H9 (cell line): ENCODE measurements around the gene GNAO1. TPM values are rescaled to one million over a fixed set of nuclear protein-coding genes. Genes with fewer than 3 reads are reported as not detected.

Experiments
- DNase-seq: peaks from one replicate; pipeline ENCODE4 v3.0.0-alpha.2; 2017
- H2AFZ ChIP-seq: one replicate; pipeline ENCODE4 v1.6.1; 2013; ENCODE audit warnings: mild to moderate bottlenecking, low read length, control low read depth, moderate library complexity
- H2AK5ac ChIP-seq: 2 replicates; pipeline ENCODE4 v1.6.1; 2013; ENCODE audit warnings: low read length, control low read depth, mixed read lengths; ENCODE audit not compliant: insufficient read length
- H2BK120ac ChIP-seq: one replicate; pipeline ENCODE4 v1.6.1; 2013; ENCODE audit warnings: low read depth, mild to moderate bottlenecking, low read length, control low read depth, inconsistent platforms; ENCODE audit not compliant: poor library complexity, severe bottlenecking
- H2BK12ac ChIP-seq: 2 replicates; pipeline ENCODE4 v1.6.1; 2013; ENCODE audit warnings: low read length, control low read depth, mixed read lengths, low read depth; ENCODE audit not compliant: insufficient read length
- H2BK15ac ChIP-seq: 2 replicates; pipeline ENCODE4 v1.6.1; 2013; ENCODE audit warnings: low read depth, low read length, control low read depth
- H2BK20ac ChIP-seq: one replicate; pipeline ENCODE4 v1.6.1; 2013; ENCODE audit warnings: low read depth, mild to moderate bottlenecking, low read length, control low read depth, inconsistent platforms; ENCODE audit not compliant: poor library complexity, severe bottlenecking
- H2BK5ac ChIP-seq: 2 replicates; pipeline ENCODE4 v1.6.1; 2013; ENCODE audit warnings: low read length, control low read depth, mixed read lengths; ENCODE audit not compliant: insufficient read length
- H3K14ac ChIP-seq: 2 replicates; pipeline ENCODE4 v1.6.1; 2013; ENCODE audit warnings: low read length, control low read depth; ENCODE audit not compliant: insufficient read depth
- H3K18ac ChIP-seq: 2 replicates; pipeline ENCODE4 v1.6.1; 2013; ENCODE audit warnings: low read depth, mild to moderate bottlenecking, mixed read lengths, low read length, control low read depth; ENCODE audit not compliant: insufficient read length
- H3K23ac ChIP-seq: 2 replicates; pipeline ENCODE4 v1.6.1; 2013; ENCODE audit warnings: low read length, control low read depth, mixed read lengths, low read depth; ENCODE audit not compliant: insufficient read length
- H3K23me2 ChIP-seq: 2 replicates; pipeline ENCODE4 v1.6.1; 2013; ENCODE audit warnings: low read depth, mild to moderate bottlenecking, mixed read lengths, low read length, control low read depth; ENCODE audit not compliant: insufficient read length, poor library complexity, severe bottlenecking
- H3K27ac ChIP-seq: 2 replicates; pipeline ENCODE4 v1.5.1; 2013; ENCODE audit warnings: low read length, control low read depth, mixed read lengths, low read depth; ENCODE audit not compliant: insufficient read length
- H3K27me3 ChIP-seq: 2 replicates; pipeline ENCODE4 v1.6.1; 2013; ENCODE audit warnings: low read length, control low read depth, inconsistent platforms; ENCODE audit not compliant: insufficient read depth
- H3K4ac ChIP-seq: 2 replicates; pipeline ENCODE4 v1.6.1; 2013; ENCODE audit warnings: low read depth, mild to moderate bottlenecking, control low read depth, inconsistent platforms, low read length, moderate library complexity
- H3K4me1 ChIP-seq: 2 replicates; pipeline ENCODE4 v1.6.1; 2013; ENCODE audit warnings: low read length, control low read depth, inconsistent platforms; ENCODE audit not compliant: insufficient read depth
- H3K4me2 ChIP-seq: 2 replicates; pipeline ENCODE4 v1.6.1; 2013; ENCODE audit warnings: low read length, control low read depth, mixed read lengths; ENCODE audit not compliant: insufficient read length, insufficient read depth
- H3K56ac ChIP-seq: 2 replicates; pipeline ENCODE4 v1.6.1; 2013; ENCODE audit warnings: low read depth, mild to moderate bottlenecking, mixed read lengths, low read length, control low read depth; ENCODE audit not compliant: insufficient read length
- H3K79me1 ChIP-seq: 2 replicates; pipeline ENCODE4 v1.6.1; 2013; ENCODE audit warnings: low read depth, mild to moderate bottlenecking, moderate library complexity, low read length, control low read depth, inconsistent platforms; ENCODE audit not compliant: insufficient read depth, poor library complexity, severe bottlenecking
- H3K79me2 ChIP-seq: 2 replicates; pipeline ENCODE4 v1.6.1; 2013; ENCODE audit warnings: low read length, control low read depth, inconsistent platforms; ENCODE audit not compliant: insufficient read depth
- H3K9ac ChIP-seq: 2 replicates; pipeline ENCODE4 v1.6.1; 2013; ENCODE audit warnings: low read length, control low read depth, mixed read lengths; ENCODE audit not compliant: insufficient read length; ENCODE audit errors: extremely low read depth
- H3K9me3 ChIP-seq: one replicate; pipeline ENCODE4 v1.6.1; 2013; ENCODE audit warnings: low read depth, low read length, inconsistent platforms; ENCODE audit not compliant: control insufficient read depth
- H3T11ph ChIP-seq: one replicate; pipeline ENCODE4 v1.6.1; 2013; ENCODE audit warnings: mild to moderate bottlenecking, low read length, control low read depth, inconsistent platforms
- H4K20me1 ChIP-seq: one replicate; pipeline ENCODE4 v1.6.1; 2013; ENCODE audit not compliant: control insufficient read depth, insufficient read length, insufficient read depth
- H4K5ac ChIP-seq: 2 replicates; pipeline ENCODE4 v1.6.1; 2013; ENCODE audit warnings: low read depth, mild to moderate bottlenecking, mixed read lengths, low read length, control low read depth; ENCODE audit not compliant: insufficient read length
- H4K8ac ChIP-seq: replicated peaks from 2 replicates; pipeline ENCODE4 v1.6.1; 2013; ENCODE audit warnings: low read length, control low read depth, mixed read lengths, low read depth; ENCODE audit not compliant: insufficient read length
- H4K91ac ChIP-seq: 2 replicates; pipeline ENCODE4 v1.6.1; 2013; ENCODE audit warnings: low read depth, mild to moderate bottlenecking, moderate library complexity, mixed read lengths, low read length, control low read depth; ENCODE audit not compliant: insufficient read length
- H3K27ac Mint-ChIP-seq, 3 experiments: 2 replicates in 2 of 3; 3 replicates in 1 of 3; pipeline ENCODE4 v1.8.0; 2020 to 2021; ENCODE audit warnings: mixed read lengths in 3 of 3, mild to moderate bottlenecking in 1 of 3, moderate library complexity in 1 of 3
- H3K27me3 Mint-ChIP-seq: 2 replicates; pipeline ENCODE4 v1.8.0; 2021; ENCODE audit warnings: low read depth, mild to moderate bottlenecking, moderate library complexity, mixed read lengths
- H3K36me3 Mint-ChIP-seq, 3 experiments: 2 replicates in 2 of 3; 3 replicates in 1 of 3; pipeline ENCODE4 v1.8.0; 2020 to 2021; ENCODE audit warnings: low read depth in 3 of 3, mixed read lengths in 3 of 3; ENCODE audit not compliant: insufficient read depth in 1 of 3
- H3K4me1 Mint-ChIP-seq, 2 experiments: 2 replicates each; pipeline ENCODE4 v1.8.0; 2020; ENCODE audit warnings: mixed read lengths in 2 of 2
- H3K4me3 Mint-ChIP-seq, 2 experiments: 2 replicates in 1 of 2; 3 replicates in 1 of 2; pipeline ENCODE4 v1.8.0; 2020 to 2021; ENCODE audit warnings: mild to moderate bottlenecking in 2 of 2, mixed read lengths in 2 of 2, moderate library complexity in 1 of 2
- H3K9me3 Mint-ChIP-seq, 2 experiments: 2 replicates in 1 of 2; 3 replicates in 1 of 2; pipeline ENCODE4 v1.8.0; 2020; ENCODE audit warnings: mild to moderate bottlenecking in 2 of 2, mixed read lengths in 2 of 2, moderate library complexity in 1 of 2
- CTCF ChIP-seq: fragments of 200-600 bp; sonication (generic); conservative IDR thresholded peaks from 3 replicates; pipeline ENCODE4 v1.8.0; 2021; ENCODE audit warnings: antibody characterized with exemption, mild to moderate bottlenecking
- WGBS: extraction: QIAGEN DNeasy Blood & Tissue Kit; methylation state at CpG from one replicate; pipeline ENCODE4 v1.1.7; 2013; ENCODE audit warnings: missing lambda C conversion rate, low lambda C conversion rate, mixed read lengths; ENCODE audit not compliant: insufficient read length; ENCODE audit errors: extremely low coverage; 5-methylcytosine and 5-hydroxymethylcytosine counted together
- total RNA-seq: library from RNA; stranded (reverse); gene quantifications from 2 replicates; pipeline ENCODE4 v1.2.1, GENCODE V29; 2021

Gene GNAO1
- total RNA-seq, 1 experiment from 2014 or later, result 16.9 TPM

DNA sequence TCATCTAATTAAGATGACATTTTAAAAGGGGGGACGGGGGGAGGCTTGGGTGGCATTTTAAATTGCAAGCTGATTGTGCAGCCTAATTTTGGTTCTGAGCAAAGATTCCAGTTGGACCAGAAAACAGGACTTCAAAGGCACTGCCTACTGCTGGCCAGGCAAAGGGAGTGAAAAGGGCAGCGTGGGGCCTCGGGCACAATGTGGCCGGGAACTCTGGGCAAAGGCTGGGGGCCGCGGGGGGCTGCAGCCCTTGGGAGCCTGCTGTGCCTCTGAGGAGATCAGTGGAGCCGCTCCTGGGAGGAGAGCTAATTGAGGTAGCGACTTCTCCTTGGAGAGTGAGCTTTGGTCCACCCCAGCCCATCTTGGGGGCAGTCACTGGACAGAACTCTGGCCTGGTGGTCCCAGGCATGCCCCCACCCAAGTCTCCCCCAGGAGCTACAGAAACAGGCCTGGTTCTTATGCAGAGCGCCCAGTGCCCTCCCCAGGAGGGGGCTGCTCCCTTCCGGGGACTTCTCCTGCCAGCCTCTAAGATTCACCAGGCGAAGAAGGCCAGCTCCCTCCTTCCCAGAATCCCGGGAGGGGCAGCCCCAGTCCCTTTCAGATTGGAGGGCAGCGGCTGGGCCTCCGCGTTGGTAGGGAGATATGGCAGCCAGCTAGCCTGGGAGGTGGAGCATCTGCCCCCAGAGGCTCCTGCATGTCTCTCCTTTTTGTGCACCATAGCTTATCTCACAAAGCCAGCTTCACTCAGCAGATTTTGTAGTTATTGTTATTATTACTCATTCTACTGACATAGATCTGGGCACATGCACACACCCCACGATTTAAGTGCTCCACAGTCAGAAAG lies 115.6 kb downstream of the GNAO1 start:
- peaks cover 0 to 5% (median 0%) of the 10 kb centered on the region in 3 experiments; a peak in 2 of 7 replicates for H3K36me3 Mint-ChIP-seq
- H4K5ac ChIP-seq, result no peak overlapping the region
- no peak overlapping the region for H3K27ac ChIP-seq
- H3K9ac ChIP-seq, result no peak overlapping the region
- TF ChIP-seq CTCF, result no peak
- H3K27ac Mint-ChIP-seq, result peak overlapping the region in 1 of 3 experiments; percentile 27; a peak in 1 of 7 replicates
- H2BK12ac ChIP-seq, result no peak overlapping the region
- H4K20me1 ChIP-seq, result no peaks in the 10 kb centered on the region
- no peak overlapping the region for H2BK15ac ChIP-seq
- H3K56ac ChIP-seq, result no peak overlapping the region
- no peaks in the 10 kb centered on the region for H3K4me1 ChIP-seq
- H4K8ac ChIP-seq, result no peak overlapping the region
- H3K9me3 Mint-ChIP-seq, result no peaks in the 10 kb centered on the region
- no peaks in the 10 kb centered on the region for H3K23me2 ChIP-seq
- no peak overlapping the region for H2AFZ ChIP-seq
- no peak overlapping the region for H2BK120ac ChIP-seq
- no peaks in the 10 kb centered on the region for H3K27me3 ChIP-seq
- H3K4me2 ChIP-seq, result no peak overlapping the region
- no peak overlapping the region for H4K91ac ChIP-seq
- H3K27me3 Mint-ChIP-seq, result no peaks in the 10 kb centered on the region; the same call in none of the 2 replicates
- no peak overlapping the region for H3K18ac ChIP-seq
- no peaks in the 10 kb centered on the region for H3K9me3 ChIP-seq
- H3K4me1 Mint-ChIP-seq, result peaks cover 18 to 31% of the 10 kb centered on the region in 2 experiments
- no peak for DNase-seq
- no peaks in the 10 kb centered on the region for H3K79me2 ChIP-seq
- H3K23ac ChIP-seq, result no peak overlapping the region
- no peaks in the 10 kb centered on the region for H3K79me1 ChIP-seq
- H3K4me3 Mint-ChIP-seq, result no peak overlapping the region
- no CpG with 5 or more reads among the region's 16 CpGs for WGBS
- no peak overlapping the region; the same call in 1 of the 2 replicates for H3K14ac ChIP-seq
- H2BK5ac ChIP-seq, result no peak overlapping the region
- no peak overlapping the region for H3T11ph ChIP-seq
- H2AK5ac ChIP-seq, result no peak overlapping the region
- H3K4ac ChIP-seq, result no peak overlapping the region
- H2BK20ac ChIP-seq, result no peak overlapping the region
